Neuron (in vitro differentiated cells): Measurements from ENCODE around the gene SENP5.

Experiments
- H2AFZ ChIP-seq: one replicate; pipeline ENCODE4 v1.6.1; 2013; ENCODE audit warnings: low read depth, mild to moderate bottlenecking, inconsistent platforms, low read length, moderate library complexity
- H3K27me3 ChIP-seq: one replicate; pipeline ENCODE4 v1.6.1; 2013; ENCODE audit warnings: low read length; ENCODE audit not compliant: insufficient read depth
- H3K36me3 ChIP-seq: one replicate; pipeline ENCODE4 v1.6.1; 2013; ENCODE audit warnings: low read length; ENCODE audit not compliant: insufficient read depth
- H3K4me1 ChIP-seq: one replicate; pipeline ENCODE4 v1.6.1; 2013; ENCODE audit warnings: low read length; ENCODE audit not compliant: insufficient read depth
- H3K4me3 ChIP-seq: 2 replicates; pipeline ENCODE4 v1.5.1; 2013; ENCODE audit warnings: mild to moderate bottlenecking, low read length, moderate library complexity
- H3K9me3 ChIP-seq: one replicate; pipeline ENCODE4 v1.6.1; 2013; ENCODE audit warnings: low read length

Gene SENP5

GRCh38 chr3:196954832-196955231, 87.1 kb downstream of the SENP5 start:
- Histone ChIP-seq H3K36me3 (no peaks in the 10 kb centered on the region), H3K4me3 (no peak overlapping the region), H2AFZ (no peak overlapping the region), H3K27me3 (no peaks in the 10 kb centered on the region), H3K9me3 (no peaks in the 10 kb centered on the region), H3K4me1 (no peaks in the 10 kb centered on the region)

GRCh38 chr3:196962108-196962929, 94.6 kb downstream of the SENP5 start:
- H3K27me3 ChIP-seq = no peaks in the 10 kb centered on the region

GRCh38 chr3:196962930-196963630, 95.4 kb downstream of the SENP5 start:
- Histone ChIP-seq H3K27me3 (no peaks in the 10 kb centered on the region), H3K36me3 (no peaks in the 10 kb centered on the region), H3K4me1 (peaks cover 2% of the 10 kb centered on the region), H2AFZ (no peak overlapping the region), H3K4me3 (no peak overlapping the region), H3K9me3 (peaks cover 13% of the 10 kb centered on the region)

More at GRCh38 chr3:196962108-196962929, 94.6 kb downstream of the SENP5 start:
- Histone ChIP-seq H3K4me1 (no peaks in the 10 kb centered on the region), H3K36me3 (no peaks in the 10 kb centered on the region), H3K9me3 (peaks cover 13% of the 10 kb centered on the region), H2AFZ (no peak overlapping the region), H3K4me3 (no peak overlapping the region)

GRCh38 chr3:196963631-196963953, 95.9 kb downstream of the SENP5 start:
- Histone ChIP-seq H3K4me3 (no peak overlapping the region), H2AFZ (no peak overlapping the region), H3K36me3 (no peaks in the 10 kb centered on the region), H3K27me3 (peaks cover 2% of the 10 kb centered on the region), H3K4me1 (peaks cover 7% of the 10 kb centered on the region), H3K9me3 (peaks cover 13% of the 10 kb centered on the region)

GRCh38 chr3:196965112-196965803, 97.5 kb downstream of the SENP5 start:
- H2AFZ ChIP-seq = no peak overlapping the region
- H3K9me3 ChIP-seq = peaks cover 13% of the 10 kb centered on the region
- peaks cover 11% of the 10 kb centered on the region for H3K4me1 ChIP-seq
- peaks cover 4% of the 10 kb centered on the region for H3K27me3 ChIP-seq
- H3K36me3 ChIP-seq = no peaks in the 10 kb centered on the region
- H3K4me3 ChIP-seq = no peak overlapping the region

GRCh38 chr3:196965804-196966173, 98.1 kb downstream of the SENP5 start:
- Histone ChIP-seq H3K4me1 (peaks cover 11% of the 10 kb centered on the region), H2AFZ (no peak overlapping the region), H3K36me3 (no peaks in the 10 kb centered on the region), H3K9me3 (peaks cover 13% of the 10 kb centered on the region), H3K27me3 (peaks cover 9% of the 10 kb centered on the region), H3K4me3 (no peak overlapping the region)

GRCh38 chr3:196966526-196967401, 99.0 kb downstream of the SENP5 start:
- Histone ChIP-seq H3K4me3 (no peak overlapping the region), H2AFZ (no peak overlapping the region), H3K4me1 (peaks cover 11% of the 10 kb centered on the region), H3K27me3 (peaks cover 9% of the 10 kb centered on the region), H3K36me3 (no peaks in the 10 kb centered on the region), H3K9me3 (peaks cover 14% of the 10 kb centered on the region)

GRCh38 chr3:196967412-196968232, 99.9 kb downstream of the SENP5 start:
- Histone ChIP-seq H3K27me3 (peaks cover 9% of the 10 kb centered on the region), H3K36me3 (no peaks in the 10 kb centered on the region), H3K4me3 (peak overlapping the region; percentile 51), H2AFZ (peak overlapping the region; percentile 99), H3K4me1 (peaks cover 11% of the 10 kb centered on the region), H3K9me3 (peaks cover 17% of the 10 kb centered on the region)

GRCh38 chr3:196968233-196969133, 100.8 kb downstream of the SENP5 start, which contains the start of gene PIGZ:
TSS of gene PIGZ (minus strand) at chr3:196968833. CDS start at chr3:196952031, 16,802 bp downstream.
- peaks cover 17% of the 10 kb centered on the region for H3K9me3 ChIP-seq
- H2AFZ ChIP-seq = peak within 1 kb of the TSS; percentile 99
- H3K4me1 ChIP-seq = peaks cover 11% of the 10 kb centered on the region
- H3K36me3 ChIP-seq = no peaks in the 10 kb centered on the region
- peak within 1 kb of the TSS; percentile 51 for H3K4me3 ChIP-seq
- H3K27me3 ChIP-seq = peaks cover 9% of the 10 kb centered on the region

- Histone ChIP-seq H3K27me3 (peaks cover 9% of the 10 kb centered on the region), H2AFZ (peak overlapping the region; percentile 99), H3K9me3 (peaks cover 17% of the 10 kb centered on the region), H3K4me3 (peak overlapping the region; percentile 51), H3K4me1 (peaks cover 11% of the 10 kb centered on the region), H3K36me3 (no peaks in the 10 kb centered on the region)
These were observed 101.5 kb downstream of the SENP5 start for GRCh38 chr3:196969134-196969659.
